HUES48 (cell line): ENCODE data around the gene SOX2.
A peak's percentile ranks its signal among the peaks of the same experiment; 100 is the strongest.
"Not testable (repeated sequence)": the region's sequence is repeated elsewhere in the genome, so short reads cannot be mapped to it uniquely, and the experiment has no call there.

Experiments
- H3K27ac ChIP-seq: one replicate; pipeline ENCODE4 v1.7.0; 2013; ENCODE audit warnings: low read depth, low read length, inconsistent platforms
- H3K27me3 ChIP-seq: 2 replicates; pipeline ENCODE4 v1.6.1; 2013; ENCODE audit warnings: mild to moderate bottlenecking, low read length; ENCODE audit not compliant: control insufficient read depth, insufficient read depth
- H3K36me3 ChIP-seq: 2 replicates; pipeline ENCODE4 v1.6.1; 2013; ENCODE audit warnings: low read length; ENCODE audit not compliant: control insufficient read depth, insufficient read depth
- H3K4me1 ChIP-seq: 2 replicates; pipeline ENCODE4 v1.6.1; 2013; ENCODE audit warnings: mild to moderate bottlenecking, low read length; ENCODE audit not compliant: control insufficient read depth, insufficient read depth
- H3K4me3 ChIP-seq: 2 replicates; pipeline ENCODE4 v1.5.1; 2013; ENCODE audit warnings: mild to moderate bottlenecking, low read depth, low read length
- H3K9ac ChIP-seq: 2 replicates; pipeline ENCODE4 v1.6.1; 2013; ENCODE audit warnings: mild to moderate bottlenecking, low read depth, low read length, moderate library complexity
- H3K9me3 ChIP-seq: 2 replicates; pipeline ENCODE4 v1.6.1; 2013; ENCODE audit warnings: low read length; ENCODE audit not compliant: control insufficient read depth, insufficient read depth

Gene SOX2

DNA sequence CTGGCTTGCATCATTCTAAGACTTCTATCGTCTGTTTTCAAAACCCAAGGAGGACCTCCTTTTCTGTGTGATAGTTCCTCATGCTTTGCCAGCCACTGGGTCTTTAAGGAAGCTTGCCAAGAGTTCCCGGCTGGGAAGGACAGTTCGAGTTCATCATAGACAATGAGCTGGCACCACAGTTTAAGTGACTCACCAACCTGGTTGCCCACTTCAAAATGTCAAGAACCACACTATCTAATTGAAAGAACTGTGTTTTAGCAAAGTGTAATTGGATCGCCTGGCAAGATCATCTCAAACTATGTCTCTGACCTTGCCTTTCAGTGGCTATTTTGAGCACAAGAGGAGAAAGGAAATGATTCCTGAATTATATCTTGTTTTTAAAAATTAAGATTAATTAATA lies 27.9 kb downstream of the SOX2 start:
- Histone ChIP-seq H3K9ac (no peak overlapping the region), H3K27me3 (peaks cover 13% of the 10 kb centered on the region), H3K4me3 (no peak overlapping the region), H3K4me1 (peaks cover 23% of the 10 kb centered on the region), H3K36me3 (no peaks in the 10 kb centered on the region), H3K27ac (no peak overlapping the region), H3K9me3 (no peaks in the 10 kb centered on the region)

DNA sequence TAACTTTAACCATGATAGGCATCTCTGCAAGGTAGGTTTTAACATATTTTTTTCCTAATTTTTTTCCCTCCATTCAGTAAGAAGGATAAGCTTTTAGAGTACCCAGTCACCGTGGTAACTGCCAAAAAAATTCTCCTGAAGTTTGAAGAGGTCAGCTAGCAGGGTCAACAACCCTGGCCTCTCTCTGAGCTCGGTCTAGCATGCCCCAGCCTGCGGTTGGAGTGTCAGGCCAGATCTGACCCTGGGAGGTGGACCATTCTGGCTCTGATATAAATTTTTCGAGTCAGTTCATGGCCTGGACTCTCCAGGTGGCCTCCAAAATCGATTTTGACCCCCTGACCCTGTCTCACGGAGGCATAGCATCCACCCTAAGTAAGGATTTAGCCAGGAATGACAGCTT lies 29.7 kb downstream of the SOX2 start:
- H3K4me1 ChIP-seq: peaks cover 20% of the 10 kb centered on the region
- no peak overlapping the region for H3K9ac ChIP-seq
- no peaks in the 10 kb centered on the region for H3K9me3 ChIP-seq
- H3K36me3 ChIP-seq: no peaks in the 10 kb centered on the region
- H3K4me3 ChIP-seq: no peak overlapping the region
- H3K27ac ChIP-seq: peak overlapping the region; percentile 47
- H3K27me3 ChIP-seq: 0 out of 2 replicates have a peak, but pooled peaks cover under 1% of the 10 kb centered on the region

DNA sequence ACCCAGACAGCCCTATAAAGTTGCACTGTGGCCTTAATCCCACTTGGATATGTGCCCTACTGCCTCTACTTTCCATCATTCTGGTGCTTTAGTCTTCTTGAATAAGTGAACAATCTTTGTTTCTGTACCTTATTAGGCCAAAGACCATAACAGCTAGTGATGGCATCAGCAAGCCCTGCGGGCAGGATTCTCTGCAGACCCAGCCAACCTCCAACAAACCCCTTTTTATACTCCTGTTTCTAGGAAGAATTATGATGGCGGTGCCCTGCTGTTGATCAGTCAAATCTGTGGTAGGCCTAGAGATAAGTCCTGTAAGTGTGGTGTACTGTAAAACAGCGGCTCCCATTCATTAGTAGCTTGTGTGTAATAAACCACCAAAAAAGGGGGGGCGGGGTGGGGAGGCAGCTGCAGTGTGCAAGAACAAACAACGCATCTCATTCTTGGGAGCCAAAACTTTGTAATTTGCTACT lies 40.5 kb downstream of the SOX2 start:
- H3K9ac ChIP-seq: no peak overlapping the region
- no peaks in the 10 kb centered on the region for H3K36me3 ChIP-seq
- H3K27ac ChIP-seq: no peak overlapping the region
- no peaks in the 10 kb centered on the region for H3K9me3 ChIP-seq
- peaks cover 41% of the 10 kb centered on the region for H3K4me1 ChIP-seq
- H3K27me3 ChIP-seq: no peaks in the 10 kb centered on the region
- H3K4me3 ChIP-seq: no peak overlapping the region

DNA sequence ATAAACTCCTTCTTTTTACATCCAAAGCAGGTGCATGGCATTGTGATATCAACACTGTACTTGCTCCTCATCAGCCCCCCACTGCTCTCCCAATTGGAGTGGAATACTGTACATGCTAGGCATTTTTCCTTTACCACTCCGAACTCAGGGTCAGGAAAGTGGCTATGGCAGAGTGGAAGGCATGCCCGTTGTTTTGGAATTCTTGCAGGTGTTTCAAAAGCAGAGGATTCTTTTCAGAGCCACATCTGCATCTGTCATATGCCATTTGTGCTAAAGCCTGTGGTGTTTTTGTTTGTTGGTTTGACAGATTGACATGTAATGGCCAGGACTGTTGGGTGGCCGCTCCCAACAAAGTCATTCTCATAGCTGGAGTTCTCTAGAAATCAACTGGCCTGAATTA lies 41.7 kb downstream of the SOX2 start:
- Histone ChIP-seq H3K36me3 (no peaks in the 10 kb centered on the region), H3K9ac (no peak overlapping the region), H3K9me3 (no peaks in the 10 kb centered on the region), H3K4me3 (no peak overlapping the region), H3K27me3 (no peaks in the 10 kb centered on the region), H3K4me1 (peaks cover 53% of the 10 kb centered on the region), H3K27ac (no peak overlapping the region)

DNA sequence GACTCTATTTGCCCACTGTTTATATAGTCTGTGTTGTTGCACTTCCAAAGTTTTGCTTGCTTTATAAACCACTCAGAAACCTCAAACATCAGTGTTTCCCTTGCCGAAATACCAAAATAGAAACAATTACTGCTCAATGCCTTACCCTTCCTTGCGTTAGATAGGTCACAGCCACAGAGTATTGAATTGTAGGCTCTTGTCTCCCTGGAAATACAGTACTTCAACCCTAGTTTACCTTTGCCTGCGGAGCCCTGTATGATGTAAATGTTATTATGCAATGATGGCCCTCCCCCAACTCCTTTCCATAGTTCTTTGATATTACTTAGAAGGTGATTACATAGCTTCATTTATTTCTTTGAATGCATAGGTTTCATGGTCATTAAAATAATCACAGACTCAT lies 44.2 kb downstream of the SOX2 start:
- Histone ChIP-seq H3K36me3 (no peaks in the 10 kb centered on the region), H3K9ac (no peak overlapping the region), H3K4me3 (peak overlapping the region; percentile 48), H3K4me1 (peaks cover 61% of the 10 kb centered on the region), H3K27ac (peak overlapping the region; percentile 87), H3K9me3 (no peaks in the 10 kb centered on the region), H3K27me3 (no peaks in the 10 kb centered on the region)

DNA sequence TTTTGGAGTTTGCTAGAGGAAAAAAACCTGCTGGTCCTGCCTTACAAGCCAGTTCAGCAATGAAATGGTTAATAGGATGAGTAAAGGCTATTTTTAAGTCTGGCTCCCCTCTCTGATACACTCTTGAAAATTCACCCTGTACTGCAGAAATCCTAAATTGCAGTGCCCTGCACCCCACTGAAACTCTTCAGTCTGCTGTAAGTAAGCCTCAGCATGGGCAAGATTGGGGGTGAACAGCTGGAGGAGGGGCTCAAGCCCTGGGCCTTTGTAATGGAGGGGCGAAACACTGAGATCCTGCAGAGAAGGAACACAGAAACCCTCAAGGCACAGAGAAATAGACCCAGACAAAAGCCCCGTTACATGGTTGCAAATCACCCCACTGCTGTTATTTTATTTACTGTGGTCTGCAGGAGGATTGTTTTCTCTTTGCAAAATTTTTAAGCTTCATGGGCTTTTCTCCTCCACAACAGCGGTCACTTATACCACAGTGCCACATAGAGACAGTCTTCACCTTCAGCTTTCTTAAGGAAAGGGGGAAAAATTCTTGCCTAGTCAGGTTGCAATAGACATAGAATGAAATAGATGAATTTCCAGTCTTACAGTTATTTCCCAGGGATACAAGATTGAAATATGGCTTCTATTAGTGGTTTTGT lies 45.0 kb downstream of the SOX2 start:
- peaks cover 61% of the 10 kb centered on the region for H3K4me1 ChIP-seq
- H3K27me3 ChIP-seq: no peaks in the 10 kb centered on the region
- no peak overlapping the region for H3K9ac ChIP-seq
- H3K9me3 ChIP-seq: no peaks in the 10 kb centered on the region
- H3K4me3 ChIP-seq: peak overlapping the region; percentile 48
- peak overlapping the region; percentile 87 for H3K27ac ChIP-seq
- H3K36me3 ChIP-seq: no peaks in the 10 kb centered on the region

DNA sequence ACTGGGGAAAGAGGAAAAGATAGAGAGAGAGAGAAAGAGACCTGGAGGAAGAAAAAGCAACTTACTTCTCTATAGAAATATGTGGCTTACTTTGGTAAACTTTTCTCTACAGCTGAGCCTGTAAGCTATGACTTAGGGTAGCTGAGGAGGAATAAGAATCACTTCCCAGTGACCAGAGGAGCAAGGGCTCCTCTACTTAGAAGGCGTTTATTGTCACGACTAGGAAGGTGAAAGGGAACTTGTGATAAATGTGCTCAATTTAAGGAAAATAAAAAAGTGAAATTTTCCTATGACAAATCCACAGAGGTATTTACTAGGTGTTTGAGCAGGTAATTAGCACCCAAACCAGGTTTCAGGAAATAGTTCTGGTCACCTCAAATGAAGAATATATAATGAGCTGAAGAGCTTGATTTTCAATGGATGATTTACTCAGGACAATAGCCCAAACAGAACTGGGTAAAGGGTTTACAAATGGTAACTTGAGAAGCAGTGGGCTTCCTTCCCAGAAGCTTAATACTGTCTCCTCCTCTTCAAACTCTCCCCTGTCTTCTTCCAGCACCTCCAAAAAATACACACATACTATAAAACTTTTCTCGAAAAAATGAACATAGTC lies 46.1 kb downstream of the SOX2 start:
- Histone ChIP-seq H3K36me3 (no peaks in the 10 kb centered on the region), H3K27ac (peak overlapping the region; percentile 87), H3K9ac (no peak overlapping the region), H3K4me3 (no peak overlapping the region), H3K4me1 (peaks cover 60% of the 10 kb centered on the region), H3K9me3 (no peaks in the 10 kb centered on the region), H3K27me3 (no peaks in the 10 kb centered on the region)

DNA sequence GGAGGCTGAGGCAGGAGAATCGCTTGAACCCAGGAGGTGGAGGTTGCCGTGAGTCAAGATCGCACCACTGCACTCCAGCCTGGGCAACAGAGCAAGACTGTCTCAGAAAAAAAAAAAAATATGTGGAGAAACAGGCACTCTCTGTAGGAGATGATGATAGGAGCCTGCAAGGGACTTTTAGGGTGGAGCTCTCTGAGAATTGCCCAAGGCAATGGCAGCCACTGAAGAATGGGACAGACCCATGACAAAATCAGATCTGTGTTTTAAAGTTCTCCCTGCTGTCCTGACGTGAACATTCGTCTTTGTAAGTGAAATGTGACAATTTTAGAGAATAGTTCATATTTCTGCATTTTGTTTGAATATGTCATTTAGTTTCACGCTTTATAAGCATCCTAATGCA lies 50.2 kb downstream of the SOX2 start:
- no peaks in the 10 kb centered on the region for H3K36me3 ChIP-seq
- H3K4me3 ChIP-seq: no peak overlapping the region
- no peak overlapping the region for H3K9ac ChIP-seq
- no peaks in the 10 kb centered on the region for H3K27me3 ChIP-seq
- peaks cover 23% of the 10 kb centered on the region for H3K4me1 ChIP-seq
- no peak overlapping the region for H3K27ac ChIP-seq
- no peaks in the 10 kb centered on the region for H3K9me3 ChIP-seq

DNA sequence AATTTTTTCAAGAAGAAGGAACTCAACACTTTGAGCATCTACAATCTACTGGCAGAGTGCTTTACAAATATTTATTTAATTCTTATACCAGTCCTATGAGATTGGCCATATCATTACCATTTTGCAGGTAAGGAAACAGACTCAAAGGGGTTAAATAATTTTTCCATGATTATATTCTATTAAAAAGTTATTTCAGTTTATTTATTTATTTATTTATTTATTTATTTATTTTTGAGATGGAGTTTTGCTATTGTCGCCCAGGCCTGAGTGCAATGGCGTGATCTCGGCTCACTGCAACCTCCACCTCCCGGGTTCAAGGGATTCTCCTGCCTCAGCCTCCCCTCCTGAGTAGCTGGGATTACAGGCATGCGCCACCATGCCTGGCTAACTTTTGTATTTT lies 52.3 kb downstream of the SOX2 start:
- H3K4me1 ChIP-seq, H3K27ac ChIP-seq, H3K27me3 ChIP-seq, H3K9ac ChIP-seq, H3K9me3 ChIP-seq, H3K4me3 ChIP-seq, H3K36me3 ChIP-seq: not testable (repeated sequence)
